IMR-90 (cell line): ENCODE measurements around the gene MRPL1.

ENCODE experiments used
- POLR2A ChIP-seq: IDR thresholded peaks from 2 replicates; pipeline ENCODE4 v1.6.1; 2012; ENCODE audit warnings: mild to moderate bottlenecking, low read depth, low read length
- RCOR1 ChIP-seq: IDR thresholded peaks from 2 replicates; pipeline ENCODE4 v1.6.1; 2012; ENCODE audit warnings: mild to moderate bottlenecking, low read length, improper control_type of control experiment; ENCODE audit not compliant: insufficient replicate concordance

DNA sequence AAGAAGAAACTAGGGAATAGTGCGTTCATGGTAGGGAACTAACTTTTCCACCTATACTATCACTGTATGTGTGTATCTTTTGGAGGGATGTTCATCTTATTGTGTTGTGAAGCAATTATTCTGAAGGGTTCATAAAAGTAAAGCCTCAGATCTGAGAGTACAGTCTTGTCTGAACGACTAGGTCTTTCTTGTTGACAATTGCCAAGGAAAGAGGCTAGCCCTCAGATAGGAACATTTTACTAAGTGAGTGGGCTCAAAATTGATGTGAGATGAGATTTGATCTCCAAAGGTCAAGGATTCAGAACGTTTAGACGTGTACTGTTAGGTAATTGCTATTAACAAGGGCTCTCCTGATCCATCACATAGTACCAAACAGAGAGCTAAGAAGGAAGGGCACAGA, 28.2 kb upstream of the MRPL1 start:
- no peak for TF ChIP-seq POLR2A
- TF ChIP-seq RCOR1 = no peak
